Skeletal muscle satellite cell (primary cell): ENCODE measurements around the gene TRAPPC2L.

ENCODE experiments used
- H3K27me3 ChIP-seq: 2 replicates; pipeline ENCODE4 v1.7.0; 2013; ENCODE audit warnings: low read length; ENCODE audit not compliant: control insufficient read depth, insufficient read depth
- H3K36me3 ChIP-seq: 2 replicates; pipeline ENCODE4 v1.7.0; 2013; ENCODE audit warnings: mild to moderate bottlenecking, control low read depth, low read length; ENCODE audit not compliant: insufficient read depth
- H3K4me1 ChIP-seq: 2 replicates; pipeline ENCODE4 v1.7.0; 2013; ENCODE audit warnings: low read length; ENCODE audit not compliant: control insufficient read depth, insufficient read depth
- H3K4me2 ChIP-seq: 2 replicates; pipeline ENCODE4 v1.7.0; 2013; ENCODE audit warnings: mild to moderate bottlenecking, low read length
- H3K4me3 ChIP-seq: 2 replicates; pipeline ENCODE4 v1.7.0; 2013; ENCODE audit warnings: low read length
- H3K9ac ChIP-seq: 2 replicates; pipeline ENCODE4 v1.7.0; 2013; ENCODE audit warnings: mild to moderate bottlenecking, low read depth, low read length, moderate library complexity
- H3K9me3 ChIP-seq: replicated peaks from 2 replicates; pipeline ENCODE4 v1.7.0; 2013; ENCODE audit warnings: mild to moderate bottlenecking, control low read depth, low read length

TRAPPC2L gene

DNA sequence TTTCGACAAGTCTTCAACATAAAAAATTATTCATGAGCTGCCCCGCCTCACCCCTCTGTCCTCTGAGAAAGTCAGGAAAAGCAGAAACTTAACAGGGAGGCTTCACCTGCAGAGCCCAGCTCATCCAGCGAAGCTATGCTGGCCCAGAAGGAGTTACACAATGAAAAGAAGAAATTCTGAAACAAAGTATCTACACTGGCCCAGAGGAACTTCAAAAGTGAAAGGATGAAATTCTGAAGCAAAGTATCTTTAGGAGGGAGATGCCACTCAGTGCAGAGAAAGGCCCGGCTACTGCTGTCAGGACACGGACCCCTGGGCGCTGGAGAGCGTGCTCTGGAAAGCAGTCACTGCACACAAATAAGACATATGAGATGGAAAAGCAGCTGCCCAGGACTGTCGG lies 1.8 kb upstream of the TRAPPC2L start:
- no peaks in the 10 kb centered on the region for H3K27me3 ChIP-seq
- H3K9me3 ChIP-seq, result no peaks in the 10 kb centered on the region
- peak overlapping the region; percentile 6 for H3K4me2 ChIP-seq
- H3K36me3 ChIP-seq, result peaks cover 18% of the 10 kb centered on the region
- H3K9ac ChIP-seq, result no peak overlapping the region
- H3K4me3 ChIP-seq, result peak overlapping the region; percentile 23
- H3K4me1 ChIP-seq, result peaks cover 26% of the 10 kb centered on the region

DNA sequence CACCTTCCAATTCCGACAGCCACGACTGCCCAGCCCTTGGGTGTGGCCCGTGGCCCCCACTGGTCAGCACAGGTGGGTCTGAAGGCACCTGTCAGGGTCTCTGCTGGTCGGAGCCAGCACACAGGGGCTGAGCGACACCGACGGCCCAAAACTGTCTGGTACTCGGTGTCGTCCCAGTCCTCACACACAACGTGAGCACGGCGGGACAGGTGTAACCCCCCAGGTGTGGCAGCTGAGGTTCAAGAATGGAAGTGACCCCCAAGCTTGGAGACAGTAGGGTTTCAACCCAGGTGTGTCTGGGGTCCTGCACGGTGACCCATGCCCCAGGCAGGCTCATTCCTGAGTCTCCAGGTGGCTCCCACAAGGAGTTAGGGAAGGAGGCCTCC lies 1.2 kb upstream of the TRAPPC2L start:
- peak overlapping the region; percentile 65 for H3K9ac ChIP-seq
- peak overlapping the region; percentile 79 for H3K4me3 ChIP-seq
- H3K36me3 ChIP-seq, result peaks cover 24% of the 10 kb centered on the region

GRCh38 chr16:88856122-88856827 lies 652 bp upstream of the TRAPPC2L start:
- Histone ChIP-seq H3K9ac (peak overlapping the region; percentile 82), H3K27me3 (no peaks in the 10 kb centered on the region), H3K4me3 (peak overlapping the region; percentile 84)

More for the DNA sequence above, 1.2 kb upstream of the TRAPPC2L start:
- H3K9me3 ChIP-seq, result no peaks in the 10 kb centered on the region
- H3K4me1 ChIP-seq, result peaks cover 26% of the 10 kb centered on the region
- peak overlapping the region; percentile 95 for H3K4me2 ChIP-seq
- H3K27me3 ChIP-seq, result no peaks in the 10 kb centered on the region

GRCh38 chr16:88857728-88858339 lies 907 bp downstream of the TRAPPC2L start:
- H3K27me3 ChIP-seq, result no peaks in the 10 kb centered on the region
- H3K36me3 ChIP-seq, result peaks cover 33% of the 10 kb centered on the region
- peak overlapping the region; percentile 84 for H3K4me3 ChIP-seq
- peaks cover 26% of the 10 kb centered on the region for H3K4me1 ChIP-seq
- H3K9me3 ChIP-seq, result no peaks in the 10 kb centered on the region
- peak overlapping the region; percentile 89 for H3K4me2 ChIP-seq
- H3K9ac ChIP-seq, result peak overlapping the region; percentile 88

More at GRCh38 chr16:88856122-88856827, 652 bp upstream of the TRAPPC2L start:
- no peaks in the 10 kb centered on the region for H3K9me3 ChIP-seq
- H3K36me3 ChIP-seq, result peaks cover 29% of the 10 kb centered on the region
- peak overlapping the region; percentile 95 for H3K4me2 ChIP-seq
- peaks cover 26% of the 10 kb centered on the region for H3K4me1 ChIP-seq

DNA sequence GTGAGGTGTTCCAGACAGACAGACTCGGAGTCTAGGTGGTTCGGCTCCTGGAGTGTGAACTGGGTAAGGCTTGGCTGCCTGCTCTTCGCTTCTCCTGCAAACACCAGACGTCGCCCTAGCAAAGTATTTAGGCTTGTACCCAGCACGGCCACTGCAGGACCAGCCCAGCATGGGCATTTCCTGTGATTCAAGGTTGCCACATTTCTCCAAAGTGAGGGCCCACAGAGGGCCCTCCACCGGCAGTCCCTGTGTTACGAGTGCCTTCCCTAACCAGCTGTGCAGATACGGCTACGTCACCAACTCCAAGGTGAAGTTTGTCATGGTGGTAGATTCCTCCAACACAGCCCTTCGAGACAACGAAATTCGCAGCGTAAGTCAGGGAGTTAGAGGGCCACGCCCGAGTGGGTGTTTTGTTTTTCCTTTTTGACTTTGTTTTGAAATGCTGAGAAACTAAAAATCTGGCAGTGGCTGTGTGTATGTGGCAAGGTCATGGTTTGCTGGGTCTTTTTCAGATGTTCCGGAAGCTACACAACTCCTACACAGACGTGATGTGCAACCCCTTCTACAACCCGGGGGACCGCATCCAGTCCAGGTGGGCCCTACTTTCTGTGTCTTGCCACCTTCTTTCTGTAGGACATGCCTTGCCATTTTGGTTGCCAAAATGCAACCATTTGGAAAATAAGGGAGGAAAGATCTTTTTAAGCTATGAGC lies 2.6 kb downstream of the TRAPPC2L start:
- no peak overlapping the region for H3K4me2 ChIP-seq
- H3K36me3 ChIP-seq, result peaks cover 33% of the 10 kb centered on the region
- no peak overlapping the region for H3K9ac ChIP-seq
- no peaks in the 10 kb centered on the region for H3K9me3 ChIP-seq
- no peak overlapping the region for H3K4me3 ChIP-seq
- H3K27me3 ChIP-seq, result no peaks in the 10 kb centered on the region
- peaks cover 26% of the 10 kb centered on the region for H3K4me1 ChIP-seq

DNA sequence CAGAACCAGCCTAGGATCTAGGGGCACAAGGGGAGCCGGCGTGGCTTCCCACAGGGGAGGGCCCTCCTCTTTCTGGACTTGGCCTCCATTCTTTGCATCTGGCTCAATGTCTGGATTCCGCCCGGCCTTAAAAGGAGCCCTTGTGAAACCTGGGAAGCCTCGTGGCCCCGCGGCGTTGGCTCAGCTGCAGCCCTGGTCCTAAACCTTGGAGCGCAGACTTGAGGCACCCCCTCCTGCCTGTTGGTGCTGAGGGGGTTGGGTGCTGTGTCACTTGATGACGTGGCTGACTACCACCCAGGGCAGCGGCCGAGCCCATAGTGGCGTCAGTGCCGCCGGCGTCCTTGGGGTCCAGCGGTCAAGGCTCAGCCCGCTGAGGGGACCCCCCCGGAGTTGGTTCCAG lies 4.4 kb downstream of the TRAPPC2L start:
- H3K27me3 ChIP-seq, result no peaks in the 10 kb centered on the region

GRCh38 chr16:88862968-88863367 lies 6.0 kb downstream of the TRAPPC2L start:
- Histone ChIP-seq H3K4me1 (peaks cover 12% of the 10 kb centered on the region), H3K36me3 (peaks cover 33% of the 10 kb centered on the region), H3K4me3 (no peak overlapping the region), H3K9ac (no peak overlapping the region), H3K4me2 (no peak overlapping the region), H3K27me3 (peaks cover 3% of the 10 kb centered on the region), H3K9me3 (no peaks in the 10 kb centered on the region)

More for the DNA sequence above, 4.4 kb downstream of the TRAPPC2L start:
- Histone ChIP-seq H3K9me3 (no peaks in the 10 kb centered on the region), H3K4me1 (peaks cover 14% of the 10 kb centered on the region), H3K4me2 (no peak overlapping the region), H3K4me3 (no peak overlapping the region), H3K9ac (no peak overlapping the region), H3K36me3 (peaks cover 33% of the 10 kb centered on the region)

DNA sequence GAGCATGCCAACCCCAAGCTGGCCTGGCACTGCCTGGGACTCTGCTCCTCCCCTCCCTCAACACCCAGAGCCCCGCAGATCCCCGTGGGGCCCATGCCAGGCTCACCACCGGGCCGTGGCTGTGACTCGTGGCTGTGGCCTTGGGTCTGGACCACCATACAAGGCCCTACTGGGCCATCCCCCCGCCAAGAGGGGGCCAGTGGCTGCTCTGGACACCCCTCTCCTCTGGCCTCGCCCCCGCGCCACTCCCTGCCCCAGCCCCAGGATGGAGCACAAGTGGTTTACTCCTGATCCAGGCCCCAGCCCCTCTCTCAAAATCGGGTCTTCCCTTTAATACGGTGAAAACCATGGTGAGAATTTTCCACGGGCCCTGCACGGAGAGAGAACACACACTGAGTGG lies 6.5 kb downstream of the TRAPPC2L start:
- H3K9me3 ChIP-seq, result no peaks in the 10 kb centered on the region
- no peak overlapping the region for H3K9ac ChIP-seq
- H3K4me3 ChIP-seq, result no peak overlapping the region

DNA sequence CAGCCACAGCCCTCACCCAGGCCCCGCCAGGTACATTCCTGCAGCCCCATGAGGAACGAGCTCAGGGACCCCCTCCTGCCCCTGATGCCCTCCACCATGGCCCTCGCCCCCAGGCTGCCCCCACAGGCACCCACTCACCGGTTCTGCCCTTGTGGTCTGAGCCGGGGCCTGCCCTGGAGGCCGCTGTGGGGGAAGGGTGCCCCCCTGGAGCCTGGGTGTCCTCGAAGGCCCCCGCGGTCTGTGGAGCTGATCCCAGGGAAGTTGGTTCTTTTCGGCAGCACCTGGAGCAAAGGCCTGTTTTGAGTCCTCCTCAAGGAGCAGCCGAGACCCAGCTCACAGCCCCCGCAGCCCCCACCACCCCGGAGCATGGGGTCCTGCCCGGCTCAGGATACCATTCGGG lies 7.2 kb downstream of the TRAPPC2L start:
- no peak overlapping the region for H3K9ac ChIP-seq
- no peak overlapping the region for H3K4me3 ChIP-seq

More for the DNA sequence above, 6.5 kb downstream of the TRAPPC2L start:
- Histone ChIP-seq H3K36me3 (peaks cover 33% of the 10 kb centered on the region), H3K4me2 (no peak overlapping the region), H3K27me3 (peaks cover 5% of the 10 kb centered on the region), H3K4me1 (peaks cover 8% of the 10 kb centered on the region)

GRCh38 chr16:88864521-88864920 lies 7.6 kb downstream of the TRAPPC2L start:
- Histone ChIP-seq H3K4me3 (no peak overlapping the region), H3K4me1 (peaks cover 2% of the 10 kb centered on the region), H3K4me2 (no peak overlapping the region), H3K9me3 (no peaks in the 10 kb centered on the region), H3K27me3 (peaks cover 15% of the 10 kb centered on the region), H3K9ac (no peak overlapping the region), H3K36me3 (peaks cover 22% of the 10 kb centered on the region)

More for the DNA sequence above, 7.2 kb downstream of the TRAPPC2L start:
- peaks cover 26% of the 10 kb centered on the region for H3K36me3 ChIP-seq
- H3K4me2 ChIP-seq, result no peak overlapping the region
- no peaks in the 10 kb centered on the region for H3K9me3 ChIP-seq
- H3K27me3 ChIP-seq, result peaks cover 11% of the 10 kb centered on the region
- peaks cover 6% of the 10 kb centered on the region for H3K4me1 ChIP-seq

DNA sequence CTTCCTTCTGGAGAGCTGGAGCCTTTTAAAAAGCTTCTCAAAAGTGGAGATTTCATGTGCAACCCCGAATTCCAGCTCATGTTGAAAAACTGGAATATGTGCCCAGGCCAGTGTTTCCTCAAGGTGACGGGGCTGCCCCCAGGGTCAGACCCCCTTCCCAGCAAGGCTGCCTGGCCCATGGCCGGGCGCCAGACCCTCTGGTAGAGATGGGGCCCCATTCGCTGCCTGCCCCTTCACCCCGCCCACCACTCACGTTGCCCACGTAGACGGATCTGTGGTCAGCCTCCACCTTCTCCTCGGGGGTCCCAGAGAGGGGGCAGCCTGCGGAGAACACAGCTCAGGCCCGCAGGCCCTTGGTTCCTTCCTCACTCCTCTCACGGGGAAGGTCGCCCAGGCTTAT lies 8.4 kb downstream of the TRAPPC2L start:
- peaks cover 21% of the 10 kb centered on the region for H3K27me3 ChIP-seq
- no peak overlapping the region for H3K9ac ChIP-seq
- H3K4me1 ChIP-seq, result no peaks in the 10 kb centered on the region
- H3K9me3 ChIP-seq, result no peaks in the 10 kb centered on the region
- H3K36me3 ChIP-seq, result peaks cover 14% of the 10 kb centered on the region
- H3K4me3 ChIP-seq, result no peak overlapping the region
- no peak overlapping the region for H3K4me2 ChIP-seq
